Progenitor cell of endocrine pancreas (in vitro differentiated cells): ENCODE results near the gene NEO1. TPM values are rescaled to one million over a fixed set of nuclear protein-coding genes. Genes with fewer than 3 reads are reported as not detected.

Experiments
- DNase-seq: peaks from one replicate; pipeline ENCODE4 v3.0.0; 2021; ENCODE audit warnings: low spot score; ENCODE audit not compliant: unreplicated experiment
- H3K27ac Mint-ChIP-seq: 2 replicates; pipeline ENCODE4 v1.8.0; 2021; ENCODE audit warnings: mild to moderate bottlenecking, moderate library complexity, mixed read lengths
- H3K27me3 Mint-ChIP-seq: 2 replicates; pipeline ENCODE4 v1.8.0; 2021; ENCODE audit warnings: mixed read lengths
- H3K36me3 Mint-ChIP-seq: 2 replicates; pipeline ENCODE4 v1.8.0; 2022; ENCODE audit warnings: mixed read lengths; ENCODE audit not compliant: insufficient read depth
- H3K4me1 Mint-ChIP-seq: 2 replicates; pipeline ENCODE4 v1.8.0; 2021; ENCODE audit warnings: low read depth, mixed read lengths
- H3K4me3 Mint-ChIP-seq: 2 replicates; pipeline ENCODE4 v1.8.0; 2021; ENCODE audit warnings: low read depth, mild to moderate bottlenecking, moderate library complexity, mixed read lengths
- H3K9me3 Mint-ChIP-seq: 2 replicates; pipeline ENCODE4 v1.8.0; 2021; ENCODE audit warnings: low read depth, mixed read lengths
- total RNA-seq: library from RNA; stranded (reverse); gene quantifications from 2 replicates; pipeline ENCODE4 v1.2.1, GENCODE V29; 2021
- TF ChIP-seq, protein P1 (sequence below): fragments of 200-600 bp; sonication (generic); IDR thresholded peaks from one replicate; pipeline ENCODE4 v1.5.0; 2021; ENCODE audit warnings: antibody characterized with exemption, mild to moderate bottlenecking; ENCODE audit not compliant: unreplicated experiment

NEO1 gene
- total RNA-seq, 1 donor from 2014 or later, result 118 TPM

DNA sequence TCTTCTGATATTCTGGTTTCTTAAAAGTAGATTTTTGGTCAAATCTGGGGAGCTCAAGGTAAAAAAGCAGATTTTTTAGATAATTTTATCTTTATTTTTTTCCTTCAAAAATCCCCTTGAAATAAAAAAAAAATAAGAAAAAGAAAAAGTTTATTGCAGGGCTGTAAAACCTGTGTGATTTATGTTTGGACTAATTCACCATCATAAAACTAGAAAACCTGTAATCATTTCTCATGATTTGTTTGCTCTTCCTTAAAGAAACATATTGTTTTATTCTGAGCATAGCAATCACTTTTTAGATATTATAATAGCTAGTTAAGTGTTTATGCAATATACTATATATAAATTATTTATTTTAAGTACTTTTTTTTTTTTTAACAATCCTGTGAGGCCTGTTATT is 68.0 kb downstream of the NEO1 start:
- Mint-ChIP-seq H3K27ac (no peak overlapping the region), H3K9me3 (no peaks in the 10 kb centered on the region), H3K27me3 (no peaks in the 10 kb centered on the region), H3K36me3 (peaks cover 21% of the 10 kb centered on the region), H3K4me3 (no peak overlapping the region), H3K4me1 (peaks cover 12% of the 10 kb centered on the region)
- DNase-seq, result no peak
- TF ChIP-seq, protein P1, sequence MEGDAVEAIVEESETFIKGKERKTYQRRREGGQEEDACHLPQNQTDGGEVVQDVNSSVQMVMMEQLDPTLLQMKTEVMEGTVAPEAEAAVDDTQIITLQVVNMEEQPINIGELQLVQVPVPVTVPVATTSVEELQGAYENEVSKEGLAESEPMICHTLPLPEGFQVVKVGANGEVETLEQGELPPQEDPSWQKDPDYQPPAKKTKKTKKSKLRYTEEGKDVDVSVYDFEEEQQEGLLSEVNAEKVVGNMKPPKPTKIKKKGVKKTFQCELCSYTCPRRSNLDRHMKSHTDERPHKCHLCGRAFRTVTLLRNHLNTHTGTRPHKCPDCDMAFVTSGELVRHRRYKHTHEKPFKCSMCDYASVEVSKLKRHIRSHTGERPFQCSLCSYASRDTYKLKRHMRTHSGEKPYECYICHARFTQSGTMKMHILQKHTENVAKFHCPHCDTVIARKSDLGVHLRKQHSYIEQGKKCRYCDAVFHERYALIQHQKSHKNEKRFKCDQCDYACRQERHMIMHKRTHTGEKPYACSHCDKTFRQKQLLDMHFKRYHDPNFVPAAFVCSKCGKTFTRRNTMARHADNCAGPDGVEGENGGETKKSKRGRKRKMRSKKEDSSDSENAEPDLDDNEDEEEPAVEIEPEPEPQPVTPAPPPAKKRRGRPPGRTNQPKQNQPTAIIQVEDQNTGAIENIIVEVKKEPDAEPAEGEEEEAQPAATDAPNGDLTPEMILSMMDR, result no peak

DNA sequence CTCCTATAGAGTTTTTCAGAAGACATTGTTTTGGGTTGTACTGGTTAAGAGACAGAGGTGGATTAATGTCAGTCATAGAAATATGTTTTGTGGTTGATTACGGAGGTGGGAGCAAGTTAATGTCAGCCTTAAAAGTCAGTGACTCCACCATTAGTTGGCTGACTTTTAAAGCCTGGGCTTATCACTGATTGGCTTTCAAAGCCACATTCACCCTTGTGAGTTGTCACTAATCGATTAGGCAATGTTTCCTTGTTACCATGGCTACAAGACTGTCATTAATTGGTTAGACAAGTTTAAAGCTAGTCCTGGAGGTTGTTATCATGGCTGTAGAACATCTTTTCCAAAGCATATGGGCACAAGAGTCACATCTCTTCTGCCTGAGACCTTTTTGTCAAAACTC is 73.0 kb downstream of the NEO1 start:
- Mint-ChIP-seq H3K9me3 (no peaks in the 10 kb centered on the region), H3K36me3 (peaks cover 24% of the 10 kb centered on the region), H3K27me3 (no peaks in the 10 kb centered on the region), H3K27ac (peak overlapping the region; percentile 85), H3K4me3 (no peak overlapping the region), H3K4me1 (peaks cover 19% of the 10 kb centered on the region)
- TF ChIP-seq, protein P1, result no peak
- DNase-seq, result no peak

DNA sequence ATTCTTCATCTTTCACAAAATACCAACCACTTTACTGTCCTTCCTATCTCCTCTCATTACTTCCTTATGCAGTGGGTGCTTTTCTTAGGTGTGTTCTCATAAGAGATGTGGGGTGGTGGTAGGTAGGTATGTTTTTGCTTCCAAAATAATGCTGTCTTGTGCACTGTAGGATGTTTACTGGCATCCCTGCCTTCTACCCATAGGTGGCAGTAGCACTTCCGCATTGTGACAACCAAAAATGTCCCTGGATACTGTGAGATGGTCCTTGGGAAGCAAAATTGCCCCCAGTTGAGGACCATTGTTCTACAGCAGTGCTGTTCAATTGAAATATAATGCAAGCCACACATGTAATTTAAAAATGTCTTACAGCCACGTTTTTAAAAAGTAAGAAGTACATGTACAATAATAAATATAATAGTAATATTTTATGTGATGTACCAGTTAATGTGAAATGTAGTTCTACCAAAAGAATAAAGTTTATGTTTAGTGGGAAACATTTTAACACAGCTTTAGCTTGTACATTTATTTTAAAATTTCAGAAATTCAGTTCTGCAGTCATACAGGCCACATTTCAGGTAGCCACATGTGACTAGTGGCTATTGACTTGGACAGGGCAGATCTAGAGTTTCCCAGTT is 75.2 kb downstream of the NEO1 start:
- Mint-ChIP-seq H3K4me3 (no peak overlapping the region), H3K9me3 (peaks cover 3% of the 10 kb centered on the region), H3K4me1 (peaks cover 31% of the 10 kb centered on the region), H3K36me3 (peaks cover 35% of the 10 kb centered on the region), H3K27me3 (no peaks in the 10 kb centered on the region), H3K27ac (no peak overlapping the region)
- DNase-seq, result no peak
- TF ChIP-seq, protein P1, result peak; percentile 73

DNA sequence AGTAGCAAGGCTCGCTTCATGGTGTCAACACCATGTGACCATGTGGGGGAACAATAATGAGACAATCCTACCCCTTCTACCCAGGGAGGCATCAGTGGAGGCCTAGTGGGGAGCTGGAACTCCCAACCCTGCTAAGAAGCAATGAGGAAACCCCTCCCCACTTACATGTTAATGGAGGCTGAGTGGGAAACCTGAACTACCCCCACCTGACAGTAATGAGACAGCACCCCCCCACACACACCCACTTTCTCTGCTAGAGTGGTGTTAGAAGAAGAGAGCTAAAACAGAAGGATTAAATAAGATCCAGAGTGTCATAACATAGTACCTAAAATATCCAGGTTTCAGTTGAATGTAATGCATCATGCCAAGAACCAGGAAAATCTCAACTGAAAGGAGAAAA is 78.6 kb downstream of the NEO1 start:
- Mint-ChIP-seq H3K4me1 (peaks cover 15% of the 10 kb centered on the region), H3K27me3 (no peaks in the 10 kb centered on the region), H3K9me3 (peaks cover 6% of the 10 kb centered on the region), H3K27ac (peak overlapping the region; percentile 15), H3K36me3 (peaks cover 30% of the 10 kb centered on the region), H3K4me3 (no peak overlapping the region)
- TF ChIP-seq, protein P1, result no peak
- DNase-seq, result no peak

DNA sequence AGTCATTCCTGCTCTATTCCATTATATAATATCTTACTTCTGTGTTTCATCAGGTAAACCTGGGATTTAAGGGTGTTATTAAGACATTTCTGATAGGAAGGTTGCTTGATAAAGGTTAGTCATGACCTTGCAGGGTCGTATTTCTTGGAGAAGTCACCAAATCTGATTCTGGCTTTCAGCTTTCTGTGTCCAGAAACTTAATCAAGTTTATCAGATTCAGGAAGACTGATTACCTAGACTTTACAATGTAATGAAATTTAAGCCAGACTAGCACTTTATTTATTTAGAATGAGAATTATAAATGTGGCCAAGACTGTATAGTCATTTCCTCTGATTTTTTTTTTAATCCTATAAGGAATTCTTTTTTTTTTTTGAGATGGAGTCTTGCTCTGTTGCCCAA is 81.9 kb downstream of the NEO1 start:
- Mint-ChIP-seq H3K9me3 (peaks cover 6% of the 10 kb centered on the region), H3K27ac (no peak overlapping the region), H3K4me1 (peaks cover 13% of the 10 kb centered on the region), H3K4me3 (no peak overlapping the region), H3K36me3 (peaks cover 32% of the 10 kb centered on the region), H3K27me3 (no peaks in the 10 kb centered on the region)
- DNase-seq, result no peak
- TF ChIP-seq, protein P1, result no peak
